ENCODE data around the gene USHBP1.
"Not testable (repeated sequence)": the region's sequence is repeated elsewhere in the genome, so short reads cannot be mapped to it uniquely, and the experiment has no call there.

USHBP1 gene

GRCh38 chr19:17294051-17294891 lies 29.7 kb upstream of the USHBP1 start:
- DNase-seq (ENCODE audit: low read depth), result no peak

- no peak for DNase-seq (ENCODE audit: low read depth)
Measured at GRCh38 chr19:17293605-17294004, 29.1 kb upstream of the USHBP1 start.

GRCh38 chr19:17292301-17293074 lies 27.9 kb upstream of the USHBP1 start:
- DNase-seq (ENCODE audit: low read depth), result peak; percentile 58

DNA sequence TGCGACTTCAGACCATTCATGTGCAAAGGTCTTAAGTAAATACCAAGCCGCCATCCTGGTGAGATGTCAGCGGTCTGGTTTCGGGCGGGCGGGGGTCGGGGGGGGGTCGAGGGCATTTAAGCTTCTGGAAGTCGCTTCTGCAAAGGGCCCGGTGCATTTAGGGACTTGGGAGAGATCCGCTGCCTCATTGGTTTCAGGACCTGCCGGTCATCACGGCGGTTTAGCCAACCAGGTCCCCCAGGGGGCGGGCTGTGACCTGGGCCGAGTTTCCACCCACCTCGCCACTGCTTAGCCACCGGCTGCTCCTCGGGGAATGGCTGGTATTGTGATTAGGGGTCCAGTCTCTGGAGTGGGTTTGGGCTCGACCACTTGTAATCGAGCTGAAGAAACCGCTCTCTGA lies 24.9 kb upstream of the USHBP1 start:
- DNase-seq (ENCODE audit: low read depth), result no peak

GRCh38 chr19:17286752-17287151 lies 22.2 kb upstream of the USHBP1 start:
- DNase-seq (ENCODE audit: low read depth), result no peak

DNA sequence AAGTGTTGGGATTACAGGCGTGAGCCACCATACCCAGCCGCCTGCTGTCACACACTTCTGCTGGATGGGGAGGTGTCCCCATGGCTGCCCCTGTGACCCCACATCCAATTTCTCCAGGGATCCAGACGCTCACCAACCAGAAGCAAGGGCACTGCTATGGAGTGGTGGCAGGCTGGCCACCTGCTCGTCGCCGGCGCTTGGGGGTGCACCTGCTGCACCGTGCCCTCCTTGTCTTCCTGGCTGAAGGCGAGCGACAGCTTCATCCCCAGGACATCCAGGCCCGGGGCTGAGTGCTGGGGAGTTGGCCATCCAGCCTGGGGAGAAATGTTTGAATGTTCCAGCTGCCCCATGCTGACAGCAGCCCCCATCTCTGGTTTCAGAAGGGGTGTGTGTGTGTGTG lies 21.7 kb upstream of the USHBP1 start:
- no peak for DNase-seq (ENCODE audit: low read depth)

DNA sequence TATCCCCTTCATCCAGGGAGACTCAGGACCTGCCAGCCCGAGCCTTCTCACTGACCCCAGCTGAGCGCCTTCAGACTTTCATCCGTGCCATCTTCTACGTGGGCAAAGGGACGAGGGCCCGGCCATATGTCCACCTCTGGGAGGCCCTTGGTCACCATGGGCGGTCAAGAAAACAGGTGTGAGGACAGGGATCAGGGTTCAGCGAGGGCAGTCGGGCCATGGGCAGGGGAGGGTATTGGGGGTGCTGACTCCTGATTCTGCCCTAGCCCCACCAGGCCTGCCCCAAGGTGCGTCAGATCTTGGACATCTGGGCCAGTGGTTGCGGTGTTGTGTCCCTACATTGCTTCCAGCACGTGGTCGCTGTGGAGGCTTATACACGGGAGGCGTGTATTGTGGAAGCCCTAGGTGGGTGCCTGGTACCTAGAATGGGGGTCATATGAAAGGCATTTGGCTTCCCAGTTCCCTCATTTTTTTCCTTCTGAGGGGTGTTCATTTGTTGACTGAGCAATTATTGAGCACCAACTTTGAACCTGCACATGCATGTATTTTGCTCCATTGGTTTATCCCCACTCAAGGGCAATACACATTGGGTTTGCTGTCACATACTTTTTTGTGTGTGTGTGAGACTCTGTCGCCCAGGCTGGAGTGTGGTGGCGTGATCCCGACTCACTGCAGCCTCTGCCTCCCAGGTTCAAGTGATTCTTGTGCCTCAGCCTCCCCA lies 21.0 kb upstream of the USHBP1 start:
- no peak for DNase-seq (ENCODE audit: low read depth)

GRCh38 chr19:17283504-17283996 lies 19.0 kb upstream of the USHBP1 start:
- no peak for DNase-seq (ENCODE audit: low read depth)

DNA sequence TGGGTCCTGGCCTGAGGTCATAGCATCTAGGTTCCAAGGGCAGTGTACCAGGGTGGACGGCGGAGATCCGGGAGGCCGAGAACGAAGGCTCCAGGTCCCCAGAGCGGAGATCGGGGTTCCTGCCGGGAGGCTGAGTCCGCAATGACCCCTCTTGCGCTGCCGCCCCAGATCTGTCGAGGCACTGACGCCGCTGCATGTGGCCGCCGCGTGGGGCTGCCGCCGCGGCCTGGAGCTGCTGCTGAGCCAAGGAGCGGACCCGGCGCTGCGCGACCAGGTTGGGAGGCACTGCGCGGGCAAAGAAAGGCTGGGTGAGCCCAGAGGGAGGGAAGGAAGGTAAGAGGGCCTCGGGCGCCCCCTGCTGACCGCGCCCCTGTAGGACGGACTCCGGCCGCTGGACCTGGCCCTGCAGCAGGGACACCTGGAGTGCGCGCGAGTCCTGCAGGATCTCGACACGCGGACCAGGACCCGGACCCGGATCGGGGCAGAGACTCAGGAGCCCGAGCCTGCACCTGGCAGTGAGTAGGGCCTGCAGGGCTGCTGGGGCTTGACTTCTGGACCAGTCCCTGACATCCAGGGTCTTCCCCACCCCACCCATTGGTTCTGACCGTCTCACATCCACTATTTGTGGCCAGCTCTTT lies 18.1 kb upstream of the USHBP1 start:
- DNase-seq (ENCODE audit: low read depth), result peak; percentile 65

DNA sequence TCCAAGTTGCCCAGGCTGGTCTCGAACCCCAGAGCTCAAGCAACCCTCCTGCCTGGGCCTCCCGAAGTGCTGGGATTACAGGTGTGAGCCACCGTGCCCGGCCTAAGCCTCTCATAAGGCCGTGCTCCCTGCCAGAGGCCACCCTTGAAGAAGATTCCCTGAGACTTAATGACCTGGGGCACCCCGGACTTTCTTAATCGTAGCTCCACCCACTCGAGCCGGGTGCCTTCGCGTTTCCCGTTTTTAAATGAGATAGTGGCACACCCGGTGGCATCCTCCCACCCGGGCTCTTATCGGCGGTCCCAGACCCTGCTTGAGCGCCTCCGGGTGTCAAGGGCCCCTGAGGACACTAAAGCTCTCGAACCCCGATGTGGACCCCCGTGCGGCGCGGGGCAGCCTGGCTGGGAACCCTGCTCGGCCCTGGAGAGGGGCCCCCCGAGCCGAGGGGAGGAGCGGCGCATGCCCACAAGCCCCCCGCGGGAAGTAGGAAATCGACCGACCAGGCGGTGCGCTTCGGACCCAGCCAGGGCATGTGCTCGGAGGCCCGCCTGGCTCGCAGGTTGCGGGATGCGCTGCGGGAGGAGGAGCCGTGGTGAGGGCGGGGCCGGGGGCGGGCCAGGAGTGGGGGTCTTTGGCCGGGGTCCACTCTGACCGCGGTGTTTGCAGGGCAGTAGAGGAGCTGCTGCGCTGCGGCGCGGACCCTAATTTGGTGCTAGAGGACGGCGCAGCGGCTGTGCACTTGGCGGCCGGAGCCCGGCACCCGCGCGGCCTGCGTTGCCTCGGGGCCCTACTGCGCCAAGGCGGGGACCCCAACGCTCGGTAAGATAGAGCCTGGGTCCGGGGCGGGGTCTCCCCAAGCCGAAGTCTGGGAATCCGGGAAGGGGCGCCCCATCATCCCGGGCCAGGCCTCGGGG lies 17.1 kb upstream of the USHBP1 start, which contains the start of gene ANKLE1:
Gene ANKLE1, plus strand, starts transcription at position 511 of the 914 bp plus-strand sequence. Its CDS starts 20 bp downstream, at position 531.
- DNase-seq (ENCODE audit: low read depth), result no peak

- DNase-seq (ENCODE audit: low read depth), result no peak
Measured at GRCh38 chr19:17279436-17279835, 14.9 kb upstream of the USHBP1 start.

GRCh38 chr19:17275441-17276175 lies 11.1 kb upstream of the USHBP1 start:
- no peak for DNase-seq (ENCODE audit: low read depth)

- not testable (repeated sequence) for DNase-seq (ENCODE audit: low read depth)
Measured at GRCh38 chr19:17274892-17275291, 10.3 kb upstream of the USHBP1 start.

- no peak for DNase-seq (ENCODE audit: low read depth)
Measured at GRCh38 chr19:17268754-17269153, 4.2 kb upstream of the USHBP1 start.

GRCh38 chr19:17266975-17267788 lies 2.6 kb upstream of the USHBP1 start, which contains the start of gene BABAM1:
Gene BABAM1, plus strand, starts transcription at chr19:17267443. Its CDS starts 1,364 bp downstream, at chr19:17268807.
- peak; percentile 92 for DNase-seq (ENCODE audit: low read depth)

- no peak for DNase-seq (ENCODE audit: low read depth)
Measured at GRCh38 chr19:17266589-17266974, 2.0 kb upstream of the USHBP1 start.

DNA sequence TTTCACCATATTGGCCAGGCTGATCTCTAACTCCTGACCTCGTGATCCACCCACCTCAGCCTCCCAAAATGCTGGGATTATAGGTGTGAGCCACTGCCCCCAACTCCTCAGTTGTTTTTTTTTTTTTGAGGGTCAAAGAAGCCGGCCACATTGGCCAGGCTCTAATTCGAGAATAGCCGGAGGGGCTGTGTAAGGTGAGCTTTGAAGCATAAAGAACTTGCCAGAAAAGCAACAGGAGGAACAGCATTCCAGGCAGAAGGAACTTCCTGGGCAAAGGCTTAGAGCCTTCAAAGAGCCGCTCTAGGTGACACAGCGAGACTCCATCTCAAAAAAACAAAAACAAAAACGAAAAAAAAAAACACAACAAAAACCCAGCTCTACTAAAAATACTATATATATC lies 1.5 kb upstream of the USHBP1 start:
- DNase-seq (ENCODE audit: low read depth), result no peak

- no peak for DNase-seq (ENCODE audit: low read depth)
Measured at GRCh38 chr19:17263712-17264640, 569 bp downstream of the USHBP1 start.
